Trophoblast cell (in vitro differentiated cells and primary cell): ENCODE measurements around the gene IL16.

Experiments used
- DNase-seq, 2 donors: peaks; one replicate each; pipeline ENCODE4 v3.0.0-alpha.2; 2016
- H2AFZ ChIP-seq: 2 replicates; pipeline ENCODE4 v1.6.1; 2013; ENCODE audit warnings: low read length, moderate library complexity, mild to moderate bottlenecking; ENCODE audit not compliant: insufficient read depth, poor library complexity
- H2AK5ac ChIP-seq: 2 replicates; pipeline ENCODE4 v1.6.1; 2013; ENCODE audit warnings: mild to moderate bottlenecking, low read length
- H2BK120ac ChIP-seq: 2 replicates; pipeline ENCODE4 v1.6.1; 2013; ENCODE audit warnings: low read length, mild to moderate bottlenecking, moderate library complexity; ENCODE audit not compliant: insufficient read depth, poor library complexity
- H2BK12ac ChIP-seq: 2 replicates; pipeline ENCODE4 v1.6.1; 2013; ENCODE audit warnings: mild to moderate bottlenecking, low read length, moderate library complexity
- H2BK5ac ChIP-seq: 2 replicates; pipeline ENCODE4 v1.6.1; 2013; ENCODE audit warnings: low read length, low read depth, moderate library complexity, mild to moderate bottlenecking; ENCODE audit not compliant: poor library complexity
- H3K14ac ChIP-seq: 2 replicates; pipeline ENCODE4 v1.6.1; 2013; ENCODE audit warnings: mild to moderate bottlenecking, low read length
- H3K18ac ChIP-seq: 2 replicates; pipeline ENCODE4 v1.6.1; 2013; ENCODE audit warnings: mild to moderate bottlenecking, low read length
- H3K23ac ChIP-seq: 2 replicates; pipeline ENCODE4 v1.6.1; 2013; ENCODE audit warnings: low read length
- H3K27ac ChIP-seq: 2 replicates; pipeline ENCODE4 v1.5.1; 2013; ENCODE audit warnings: low read depth, mild to moderate bottlenecking, inconsistent platforms, low read length, moderate library complexity
- H3K27me3 ChIP-seq: 2 replicates; pipeline ENCODE4 v1.6.1; 2013; ENCODE audit warnings: inconsistent platforms, mild to moderate bottlenecking, low read length, moderate library complexity; ENCODE audit not compliant: insufficient read depth
- H3K36me3 ChIP-seq, 2 experiments: 1 replicate in 1 of 2; 2 replicates in 1 of 2; pipeline ENCODE4 v1.6.1; 2013; ENCODE audit warnings: low read length in 2 of 2, mild to moderate bottlenecking in 2 of 2, moderate library complexity in 1 of 2; ENCODE audit not compliant: insufficient read depth in 2 of 2, control insufficient read depth in 1 of 2
- H3K4ac ChIP-seq: 2 replicates; pipeline ENCODE4 v1.6.1; 2013; ENCODE audit warnings: low read depth, mild to moderate bottlenecking, low read length, moderate library complexity
- H3K4me1 ChIP-seq, 2 experiments: 1 replicate in 1 of 2; 2 replicates in 1 of 2; pipeline ENCODE4 v1.6.1; 2013; ENCODE audit warnings: low read length in 2 of 2, mild to moderate bottlenecking in 2 of 2, moderate library complexity in 1 of 2; ENCODE audit not compliant: insufficient read depth in 2 of 2, control insufficient read depth in 1 of 2
- H3K4me2 ChIP-seq: 2 replicates; pipeline ENCODE4 v1.6.1; 2013; ENCODE audit warnings: inconsistent platforms, mild to moderate bottlenecking, low read length, moderate library complexity
- H3K4me3 ChIP-seq: 2 replicates; pipeline ENCODE4 v1.5.1; 2013; ENCODE audit warnings: mild to moderate bottlenecking, low read depth, low read length, inconsistent platforms
- H3K79me1 ChIP-seq: one replicate; pipeline ENCODE4 v1.6.1; 2013; ENCODE audit warnings: low read length
- H3K79me2 ChIP-seq: 2 replicates; pipeline ENCODE4 v1.6.1; 2013; ENCODE audit warnings: low read length, mild to moderate bottlenecking; ENCODE audit not compliant: control insufficient read depth, insufficient read depth, poor library complexity
- H3K9ac ChIP-seq: 2 replicates; pipeline ENCODE4 v1.6.1; 2013; ENCODE audit warnings: mild to moderate bottlenecking, low read length
- H3K9me3 ChIP-seq: 2 replicates; pipeline ENCODE4 v1.6.1; 2013; ENCODE audit warnings: low read depth, mild to moderate bottlenecking, control low read depth, inconsistent platforms, low read length; ENCODE audit not compliant: insufficient read depth
- H4K12ac ChIP-seq: 2 replicates; pipeline ENCODE4 v1.6.1; 2013; ENCODE audit warnings: low read depth, mild to moderate bottlenecking, low read length, moderate library complexity
- H4K8ac ChIP-seq: 2 replicates; pipeline ENCODE4 v1.6.1; 2013; ENCODE audit warnings: low read depth, mild to moderate bottlenecking, low read length, moderate library complexity
- H4K91ac ChIP-seq: one replicate; pipeline ENCODE4 v1.6.1; 2013; ENCODE audit warnings: low read depth, mild to moderate bottlenecking, low read length, moderate library complexity
- WGBS: extraction: QIAGEN DNeasy Blood & Tissue Kit; methylation state at CpG from one replicate; pipeline ENCODE4 v1.1.7; 2013; ENCODE audit warnings: missing lambda C conversion rate; ENCODE audit not compliant: insufficient read length, insufficient coverage; ENCODE audit errors: extremely low coverage; 5-methylcytosine and 5-hydroxymethylcytosine counted together

IL16 gene

GRCh38 chr15:81279621-81280485 lies 83.2 kb downstream of the IL16 start:
- Histone ChIP-seq H3K36me3 (no peaks in the 10 kb centered on the region), H2AFZ (no peak overlapping the region), H3K4ac (no peak overlapping the region), H4K8ac (no peak overlapping the region), H3K9ac (no peak overlapping the region), H3K79me2 (no peaks in the 10 kb centered on the region), H3K4me2 (no peak overlapping the region), H4K12ac (no peak overlapping the region), H3K18ac (no peak overlapping the region), H3K4me3 (no peak overlapping the region), H3K4me1 (peaks cover 4 to 16% of the 10 kb centered on the region in 2 experiments), H2BK120ac (no peak overlapping the region), H2BK12ac (no peak overlapping the region), H3K9me3 (peaks cover 4% of the 10 kb centered on the region), H3K27ac (no peak overlapping the region), H3K14ac (no peak overlapping the region), H4K91ac (no peak overlapping the region), H2BK5ac (no peak overlapping the region), H3K23ac (no peak overlapping the region), H2AK5ac (no peak overlapping the region), H3K27me3 (no peaks in the 10 kb centered on the region), H3K79me1 (no peaks in the 10 kb centered on the region)
- no peak for DNase-seq
- no CpG with 5 or more reads among the region's 12 CpGs for WGBS

GRCh38 chr15:81280696-81281455 lies 84.2 kb downstream of the IL16 start:
- Histone ChIP-seq H3K4me3 (no peak overlapping the region), H2AK5ac (no peak overlapping the region), H2AFZ (no peak overlapping the region), H4K8ac (no peak overlapping the region), H3K9ac (no peak overlapping the region), H2BK5ac (no peak overlapping the region), H2BK12ac (no peak overlapping the region), H3K18ac (no peak overlapping the region), H3K79me1 (no peaks in the 10 kb centered on the region), H3K27me3 (no peaks in the 10 kb centered on the region), H3K9me3 (peaks cover 4% of the 10 kb centered on the region), H2BK120ac (no peak overlapping the region), H3K79me2 (no peaks in the 10 kb centered on the region), H3K4me1 (peaks cover 4 to 16% of the 10 kb centered on the region in 2 experiments), H3K23ac (no peak overlapping the region), H3K14ac (no peak overlapping the region), H4K91ac (no peak overlapping the region), H3K4ac (no peak overlapping the region), H4K12ac (no peak overlapping the region), H3K36me3 (no peaks in the 10 kb centered on the region), H3K27ac (no peak overlapping the region), H3K4me2 (no peak overlapping the region)
- DNase-seq, result no peak
- WGBS, result no CpG with 5 or more reads among the region's 8 CpGs

DNA sequence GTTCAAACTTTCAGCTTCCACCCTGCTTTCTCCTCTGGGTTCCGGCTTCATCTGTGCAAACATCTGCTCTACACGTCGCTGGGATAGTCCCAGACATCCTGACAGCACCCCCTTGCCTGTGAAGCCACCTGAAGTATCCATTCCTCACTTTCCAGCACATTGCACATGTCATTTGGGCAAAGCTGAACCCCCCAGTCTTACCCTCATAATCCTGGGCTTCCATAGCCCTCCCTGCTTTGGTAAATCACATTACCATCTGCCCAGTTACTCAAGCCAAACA lies 84.7 kb downstream of the IL16 start:
- no peak overlapping the region for H2BK5ac ChIP-seq
- no peaks in the 10 kb centered on the region for H3K79me2 ChIP-seq
- H3K9ac ChIP-seq, result no peak overlapping the region
- no peak overlapping the region for H2BK12ac ChIP-seq
- H3K27me3 ChIP-seq, result no peaks in the 10 kb centered on the region
- H3K36me3 ChIP-seq, result no peaks in the 10 kb centered on the region
- no peak overlapping the region for H2AK5ac ChIP-seq
- no peak overlapping the region for H3K18ac ChIP-seq
- peaks cover 4% of the 10 kb centered on the region for H3K9me3 ChIP-seq
- H3K4me2 ChIP-seq, result no peak overlapping the region
- no peak overlapping the region for H3K23ac ChIP-seq
- no peak for DNase-seq
- H4K12ac ChIP-seq, result no peak overlapping the region
- H4K8ac ChIP-seq, result no peak overlapping the region
- H3K14ac ChIP-seq, result no peak overlapping the region
- no peak overlapping the region for H4K91ac ChIP-seq
- no peak overlapping the region for H3K27ac ChIP-seq
- no peaks in the 10 kb centered on the region for H3K79me1 ChIP-seq
- H3K4ac ChIP-seq, result no peak overlapping the region
- H3K4me1 ChIP-seq, result peaks cover 4 to 16% of the 10 kb centered on the region in 2 experiments
- no peak overlapping the region for H2BK120ac ChIP-seq
- H3K4me3 ChIP-seq, result no peak overlapping the region
- no CpG with 5 or more reads among the region's 3 CpGs for WGBS
- H2AFZ ChIP-seq, result no peak overlapping the region

GRCh38 chr15:81281766-81282605 lies 85.3 kb downstream of the IL16 start:
- Histone ChIP-seq H3K4me1 (peaks cover 4 to 16% of the 10 kb centered on the region in 2 experiments), H3K27ac (no peak overlapping the region), H3K36me3 (no peaks in the 10 kb centered on the region), H3K27me3 (no peaks in the 10 kb centered on the region), H3K4ac (no peak overlapping the region), H3K23ac (no peak overlapping the region), H4K12ac (no peak overlapping the region), H3K9me3 (peaks cover 4% of the 10 kb centered on the region), H4K91ac (no peak overlapping the region), H3K14ac (no peak overlapping the region), H3K4me3 (no peak overlapping the region), H2AK5ac (no peak overlapping the region), H3K9ac (no peak overlapping the region), H2BK5ac (no peak overlapping the region), H3K18ac (no peak overlapping the region), H3K79me2 (no peaks in the 10 kb centered on the region), H3K79me1 (no peaks in the 10 kb centered on the region), H2AFZ (no peak overlapping the region), H4K8ac (no peak overlapping the region), H3K4me2 (no peak overlapping the region), H2BK12ac (no peak overlapping the region), H2BK120ac (no peak overlapping the region)
- WGBS, result 100% methylated on average over 1 of the region's 12 CpGs
- DNase-seq, result peak; percentile 76 to 98
